WERI-Rb-1 (cell line): ENCODE results near the gene SETD3.

ENCODE experiments used
- DNase-seq: peaks from one replicate; pipeline ENCODE4 v3.0.0-alpha.2; 2020
- H3K27ac ChIP-seq: fragments of 250-450 bp; sonication (Bioruptor Pico); 2 replicates; pipeline ENCODE4 v1.5.1; 2020; ENCODE audit warnings: mild to moderate bottlenecking, moderate library complexity
- H3K27me3 ChIP-seq: fragments of 250-450 bp; sonication (Bioruptor Pico); 2 replicates; pipeline ENCODE4 v1.5.1; 2021; ENCODE audit warnings: mild to moderate bottlenecking, low read depth, moderate library complexity; ENCODE audit not compliant: insufficient read depth, severe bottlenecking
- H3K36me3 ChIP-seq: fragments of 250-450 bp; sonication (Bioruptor Pico); 2 replicates; pipeline ENCODE4 v1.5.1; 2020; ENCODE audit warnings: mild to moderate bottlenecking, moderate library complexity
- H3K4me3 ChIP-seq: 2 replicates; pipeline ENCODE4 v1.5.1; 2011; ENCODE audit warnings: low read depth, mild to moderate bottlenecking, control low read depth, low read length
- H3K9me3 ChIP-seq: fragments of 250-450 bp; sonication (Bioruptor Pico); 2 replicates; pipeline ENCODE4 v1.5.1; 2021; ENCODE audit warnings: mild to moderate bottlenecking, moderate library complexity; ENCODE audit not compliant: severe bottlenecking
- CTCF ChIP-seq: IDR thresholded peaks from 2 replicates; pipeline ENCODE4 v1.5.1; 2011; ENCODE audit warnings: low read depth, mild to moderate bottlenecking, control low read depth, inconsistent platforms, low read length

The SETD3 gene

GRCh38 chr14:99507860-99508640 lies 27.4 kb upstream of the SETD3 start:
- peaks cover 86% of the 10 kb centered on the region for H3K36me3 ChIP-seq

DNA sequence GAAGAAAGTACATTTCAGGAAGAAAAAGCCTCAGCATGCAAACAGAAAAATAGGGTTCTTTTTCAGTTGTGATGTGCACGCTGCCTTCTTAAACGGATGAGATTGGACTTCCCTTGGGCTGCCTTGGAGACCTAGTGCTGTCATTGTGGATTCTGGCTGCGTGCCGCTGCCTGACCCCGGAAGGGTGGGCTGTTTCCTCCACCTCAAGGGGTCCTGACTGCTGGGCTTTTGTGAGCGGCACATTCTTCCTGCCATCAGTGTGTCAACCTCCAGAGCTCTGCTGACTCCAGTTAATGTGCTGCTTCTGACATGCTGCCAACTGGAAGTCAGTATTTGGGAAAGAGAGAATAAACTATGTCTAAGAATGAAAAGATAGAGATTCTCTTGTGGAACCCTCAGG lies 25.6 kb upstream of the SETD3 start:
- Histone ChIP-seq H3K9me3 (no peaks in the 10 kb centered on the region), H3K27ac (no peak overlapping the region), H3K4me3 (no peak overlapping the region), H3K27me3 (no peaks in the 10 kb centered on the region), H3K36me3 (peaks cover 88% of the 10 kb centered on the region)
- no peak for TF ChIP-seq CTCF
- no peak for DNase-seq

More at GRCh38 chr14:99507860-99508640, 27.4 kb upstream of the SETD3 start:
- DNase-seq, result peak; percentile 8
- Histone ChIP-seq H3K27me3 (no peaks in the 10 kb centered on the region), H3K4me3 (no peak overlapping the region), H3K9me3 (no peaks in the 10 kb centered on the region), H3K27ac (no peak overlapping the region)
- TF ChIP-seq CTCF, result no peak

- no peak for DNase-seq
- Histone ChIP-seq H3K4me3 (no peak overlapping the region), H3K36me3 (peaks cover 95% of the 10 kb centered on the region), H3K27me3 (no peaks in the 10 kb centered on the region), H3K27ac (no peak overlapping the region), H3K9me3 (no peaks in the 10 kb centered on the region)
- no peak for TF ChIP-seq CTCF
Observed at GRCh38 chr14:99505089-99505488, 24.4 kb upstream of the SETD3 start.

DNA sequence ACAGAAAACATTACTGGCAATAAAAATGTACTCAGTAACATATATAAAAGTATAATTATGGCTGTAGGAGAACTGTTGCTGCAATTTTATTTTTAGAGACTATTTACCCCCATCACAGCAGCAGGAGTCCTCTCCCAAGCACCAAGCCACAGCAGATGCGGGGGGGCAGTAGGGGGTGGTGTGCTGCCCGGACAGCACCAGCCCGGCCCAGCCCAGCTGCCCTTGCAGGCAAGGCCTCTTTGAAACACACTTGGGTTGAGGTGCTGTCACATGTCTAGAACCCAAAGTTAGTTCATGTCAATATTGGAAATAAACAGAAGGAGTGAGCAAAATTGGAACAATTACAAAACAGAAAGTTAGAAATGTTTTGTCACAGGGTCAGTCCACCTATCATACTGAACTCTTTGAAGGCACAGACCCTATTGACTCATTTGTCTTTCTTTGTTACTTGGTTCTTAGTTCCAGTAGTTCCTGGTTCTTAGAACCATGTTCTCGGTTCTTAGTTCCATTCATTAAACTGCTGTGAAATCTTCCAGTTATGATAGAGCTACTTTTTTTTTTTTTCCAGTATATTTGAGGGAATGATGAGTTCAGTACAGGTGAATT lies 23.3 kb upstream of the SETD3 start:
- no peak overlapping the region for H3K4me3 ChIP-seq
- H3K9me3 ChIP-seq, result no peaks in the 10 kb centered on the region
- no peak for TF ChIP-seq CTCF
- no peak for DNase-seq
- no peaks in the 10 kb centered on the region for H3K27me3 ChIP-seq
- peaks cover 87% of the 10 kb centered on the region for H3K36me3 ChIP-seq
- no peak overlapping the region for H3K27ac ChIP-seq

- Histone ChIP-seq H3K36me3 (peaks cover 85% of the 10 kb centered on the region), H3K4me3 (no peak overlapping the region), H3K27ac (no peak overlapping the region), H3K27me3 (no peaks in the 10 kb centered on the region), H3K9me3 (no peaks in the 10 kb centered on the region)
- TF ChIP-seq CTCF, result 0 out of 2 replicates have a peak, but pooled peaks have one; percentile 6
- DNase-seq, result no peak
Observed at GRCh38 chr14:99502989-99503421, 22.3 kb upstream of the SETD3 start.

DNA sequence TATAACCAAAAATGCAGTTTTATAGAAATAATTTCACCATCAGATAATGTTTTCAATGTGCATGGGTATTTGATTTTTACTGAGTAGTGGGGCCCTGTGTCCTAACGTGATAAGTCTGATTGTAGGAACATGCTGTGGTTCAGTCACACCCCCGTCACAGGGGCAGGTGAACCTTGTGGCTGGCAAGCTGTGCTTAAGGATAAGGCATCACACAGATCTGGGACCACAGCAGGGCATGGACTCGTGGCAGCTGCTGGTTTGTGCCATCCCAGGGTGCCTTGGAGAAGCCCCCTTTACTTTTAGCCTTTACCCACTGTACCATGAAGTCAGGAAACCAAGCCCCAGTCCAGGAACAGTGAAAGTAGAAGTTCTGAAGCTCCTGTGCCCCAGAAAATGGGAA lies 17.2 kb upstream of the SETD3 start:
- Histone ChIP-seq H3K27ac (no peak overlapping the region), H3K4me3 (no peak overlapping the region), H3K27me3 (no peaks in the 10 kb centered on the region), H3K9me3 (no peaks in the 10 kb centered on the region), H3K36me3 (peaks cover 80% of the 10 kb centered on the region)
- DNase-seq, result no peak
- no peak for TF ChIP-seq CTCF
